H4 (cell line): ENCODE results near the gene RALGAPA2. TPM values are rescaled to one million over a fixed set of nuclear protein-coding genes. Genes with fewer than 3 reads are reported as not detected.
"Not testable (repeated sequence)": the region's sequence is repeated elsewhere in the genome, so short reads cannot be mapped to it uniquely, and the experiment has no call there.

Experiments used
- DNase-seq: peaks from one replicate; pipeline ENCODE4 v3.0.0-alpha.2; 2015; ENCODE audit warnings: low spot score
- total RNA-seq: library from RNA; depleted of rRNA; stranded (reverse); fragments of >200 nt; shearing (Covaris generic); gene quantifications from 2 replicates; pipeline ENCODE4 v1.2.3, GENCODE V29; 2014

Gene RALGAPA2
- total RNA-seq, 1 experiment from 2014 or later = 4.5 TPM

DNA sequence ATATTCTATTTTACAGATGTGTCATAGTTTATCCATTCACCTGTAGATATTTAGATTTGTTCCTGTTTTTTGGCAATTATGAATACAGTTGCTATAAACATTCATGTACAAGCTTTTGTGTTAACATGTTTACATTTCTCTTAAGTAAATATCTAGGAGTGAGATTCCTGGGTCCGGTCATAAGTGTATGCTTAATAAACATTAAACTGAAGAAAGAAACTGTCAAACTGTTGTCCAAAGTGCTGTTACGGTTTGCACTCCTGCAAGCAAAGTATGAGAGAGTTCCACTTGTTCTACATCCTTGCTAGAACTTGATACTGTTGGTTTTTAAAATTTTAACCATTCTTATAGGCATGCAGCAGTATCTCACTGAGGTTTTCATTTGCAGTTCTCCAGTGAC, 138.6 kb downstream of the RALGAPA2 start:
- no peak for DNase-seq

DNA sequence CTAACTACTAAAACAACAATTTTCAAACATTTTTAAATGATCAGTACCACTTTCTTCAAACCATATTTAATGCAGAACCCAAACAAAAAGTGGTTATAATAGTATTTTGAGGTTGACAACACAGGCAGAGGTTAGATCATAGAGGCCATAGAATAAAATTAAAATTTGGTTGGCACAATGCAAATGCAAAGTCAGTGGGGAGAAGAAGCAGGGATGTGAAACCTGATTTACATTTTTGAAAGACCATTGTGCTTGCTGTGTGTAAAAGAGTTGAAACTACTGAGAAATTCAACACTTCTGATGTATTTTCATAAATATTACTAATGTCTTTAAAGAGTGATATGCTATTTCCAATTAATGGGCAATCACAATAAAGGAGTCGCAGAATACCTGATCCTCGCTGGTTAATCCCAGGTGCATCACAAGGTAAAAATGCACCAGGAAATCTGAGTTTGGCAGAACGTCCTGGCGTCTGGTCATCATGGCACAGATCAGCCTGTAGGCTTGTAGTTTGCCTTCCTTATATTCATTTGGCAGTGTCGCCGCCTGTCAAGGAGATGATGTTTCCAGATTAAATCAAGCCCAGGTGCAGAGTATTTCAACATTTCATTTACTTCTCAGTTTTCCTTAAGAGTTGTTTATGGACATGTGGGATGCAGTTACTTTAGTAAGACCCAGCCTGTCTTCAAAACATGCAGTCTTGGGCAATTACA, 141.2 kb downstream of the RALGAPA2 start:
- no peak for DNase-seq

DNA sequence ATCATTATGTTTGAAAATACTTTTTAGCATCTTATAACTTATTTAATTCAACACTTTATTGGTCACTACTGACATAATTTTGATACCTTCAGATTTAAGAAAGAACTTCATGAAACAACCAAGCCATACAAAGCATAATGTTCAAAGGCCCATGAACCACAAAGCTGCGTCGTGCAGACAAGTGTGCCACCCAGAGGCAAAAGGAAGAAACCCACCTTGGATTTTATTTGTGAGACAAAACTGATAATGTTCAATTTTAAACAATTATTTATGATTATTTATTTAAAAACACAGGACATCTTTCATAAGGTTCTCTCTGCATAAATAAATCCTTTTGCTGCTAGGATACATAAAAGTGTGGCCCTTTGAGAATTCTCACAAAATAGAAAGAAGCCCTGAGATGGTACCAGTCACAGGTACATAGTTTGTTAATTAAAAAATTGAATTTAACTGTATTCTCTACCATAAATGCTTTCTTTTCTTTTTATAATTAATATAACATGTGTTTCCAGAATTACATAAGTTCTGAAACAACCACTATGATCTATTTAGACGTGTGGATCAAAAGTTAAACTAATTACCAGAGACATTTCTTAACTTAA, 143.7 kb downstream of the RALGAPA2 start:
- DNase-seq = peak; percentile 8

DNA sequence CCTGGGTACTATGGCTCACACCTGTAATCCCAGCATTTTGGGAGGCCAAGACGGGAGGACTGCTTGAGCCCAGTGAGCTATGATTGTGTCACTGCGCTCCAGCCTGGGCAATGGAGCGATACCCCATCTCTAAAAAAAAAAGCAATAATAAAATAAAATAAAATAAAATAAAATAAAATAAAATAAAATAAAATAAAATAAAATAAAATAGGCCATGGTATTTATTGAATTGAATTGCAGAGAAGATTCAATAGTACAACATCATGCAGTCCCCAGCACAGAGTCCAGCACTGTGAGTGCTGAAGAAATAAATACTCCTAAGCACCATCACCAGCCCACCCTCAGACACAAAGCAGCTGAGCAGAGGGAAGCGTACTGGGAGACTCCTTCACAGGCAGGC, 144.7 kb downstream of the RALGAPA2 start:
- DNase-seq = no peak

DNA sequence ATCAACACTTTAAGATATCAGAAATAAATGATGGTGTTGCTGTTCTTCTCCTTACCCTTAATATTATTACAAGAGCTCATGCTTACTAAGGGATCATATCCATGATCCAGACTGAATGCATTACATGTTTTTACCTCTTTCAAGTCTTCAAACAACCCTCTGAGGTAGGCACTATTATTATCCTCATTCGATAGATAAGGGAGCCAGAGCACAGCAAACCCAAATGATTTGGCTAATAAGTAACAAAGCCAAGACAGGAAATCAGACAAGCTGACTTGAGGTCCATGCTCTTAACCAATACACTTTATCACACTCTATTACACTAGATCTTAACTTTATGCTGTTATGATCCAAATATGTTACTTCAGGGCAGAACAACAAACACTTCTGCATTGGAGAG, 145.9 kb downstream of the RALGAPA2 start:
- DNase-seq = no peak

DNA sequence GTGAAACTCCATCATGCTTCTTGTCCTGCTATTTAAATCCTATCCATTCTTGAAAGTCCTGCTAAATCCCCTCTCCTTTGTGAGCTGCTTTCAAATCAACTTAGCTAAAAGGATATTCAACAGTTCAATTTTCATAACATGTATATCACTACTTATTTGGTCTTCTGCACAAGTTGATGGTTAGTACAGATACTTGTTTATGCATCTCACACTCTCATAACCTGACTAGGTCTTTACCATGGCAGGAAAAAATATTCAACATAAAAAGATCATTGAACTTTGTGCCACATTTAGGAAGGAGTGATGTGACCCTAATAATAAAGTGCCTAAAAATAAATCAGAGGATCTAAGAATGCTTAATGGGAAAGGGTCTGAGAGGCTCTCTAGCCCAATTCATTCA, 148.2 kb downstream of the RALGAPA2 start:
- no peak for DNase-seq

DNA sequence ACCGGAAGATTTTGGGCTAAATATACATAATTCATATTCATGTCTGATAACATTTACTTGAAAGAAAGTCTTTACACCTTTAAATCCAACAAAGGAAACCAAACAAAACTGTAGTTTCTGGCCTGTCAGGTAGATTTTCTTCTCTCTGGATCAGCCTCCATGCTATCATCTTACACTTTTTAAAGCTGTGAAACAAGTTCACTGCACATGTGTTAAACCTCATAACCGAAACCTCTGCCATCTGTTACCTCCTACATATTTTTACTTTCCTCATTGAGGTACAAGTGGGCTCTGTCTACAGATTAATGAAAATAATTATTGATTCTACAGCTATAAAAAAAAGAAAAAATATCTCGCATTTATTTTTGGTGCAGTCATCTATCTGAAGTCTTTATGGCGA, 149.9 kb downstream of the RALGAPA2 start:
- DNase-seq = no peak

DNA sequence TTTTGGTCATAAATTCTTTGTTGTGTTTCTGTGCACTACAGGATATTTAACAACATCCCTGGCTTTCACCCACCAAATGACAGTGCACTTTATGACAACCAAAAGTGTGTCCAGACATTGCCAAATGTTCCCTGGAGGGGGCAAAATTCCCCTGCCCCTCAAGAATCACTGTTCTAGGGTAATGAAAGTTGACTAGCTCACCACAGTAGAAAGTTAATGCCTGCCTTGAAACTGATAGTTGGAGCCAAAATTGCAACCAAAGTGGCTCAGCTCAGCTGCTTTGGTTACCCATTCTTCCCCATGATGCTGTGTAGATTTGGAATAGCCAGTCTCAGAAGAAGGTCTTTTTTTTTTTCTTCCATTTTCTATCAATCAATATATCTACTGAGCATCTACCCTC, 150.6 kb downstream of the RALGAPA2 start:
- no peak for DNase-seq

DNA sequence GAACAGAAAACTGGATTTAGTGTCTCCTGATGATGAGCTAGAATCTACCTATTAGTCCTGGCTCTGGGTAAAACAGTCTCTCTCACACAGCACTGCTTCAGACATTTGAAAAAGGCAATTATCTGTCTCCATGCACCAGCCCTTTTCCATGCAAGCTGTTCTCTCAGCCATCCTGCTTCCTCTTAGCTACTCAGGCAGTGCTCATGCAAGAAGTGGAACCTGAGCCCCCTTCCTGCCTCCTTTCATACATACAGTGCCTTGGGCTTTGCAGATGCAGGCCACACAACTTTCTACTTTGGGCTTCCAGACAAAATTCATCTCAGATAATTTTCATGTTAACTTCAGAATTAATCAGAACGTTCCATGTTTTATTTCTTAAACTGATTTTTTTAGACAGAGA, 151.3 kb downstream of the RALGAPA2 start:
- DNase-seq = no peak

DNA sequence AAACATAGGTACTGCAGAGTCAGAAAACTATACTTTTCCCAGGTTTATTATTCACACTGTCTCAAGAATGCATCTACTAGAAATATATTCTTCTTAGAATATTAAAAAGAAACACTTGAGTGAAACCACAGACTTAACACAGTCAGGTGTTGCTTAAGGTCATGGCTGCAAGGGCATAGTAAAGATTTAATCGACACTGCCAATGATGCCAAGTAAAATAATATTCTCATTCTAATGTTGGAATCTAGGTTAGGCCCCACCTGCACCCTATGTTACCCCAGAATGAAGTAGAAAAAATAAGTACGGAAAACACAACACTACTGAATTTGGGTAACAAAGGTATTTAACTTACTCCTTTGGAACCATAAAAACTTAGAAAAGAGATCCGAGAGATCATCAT, 155.0 kb downstream of the RALGAPA2 start:
- no peak for DNase-seq

DNA sequence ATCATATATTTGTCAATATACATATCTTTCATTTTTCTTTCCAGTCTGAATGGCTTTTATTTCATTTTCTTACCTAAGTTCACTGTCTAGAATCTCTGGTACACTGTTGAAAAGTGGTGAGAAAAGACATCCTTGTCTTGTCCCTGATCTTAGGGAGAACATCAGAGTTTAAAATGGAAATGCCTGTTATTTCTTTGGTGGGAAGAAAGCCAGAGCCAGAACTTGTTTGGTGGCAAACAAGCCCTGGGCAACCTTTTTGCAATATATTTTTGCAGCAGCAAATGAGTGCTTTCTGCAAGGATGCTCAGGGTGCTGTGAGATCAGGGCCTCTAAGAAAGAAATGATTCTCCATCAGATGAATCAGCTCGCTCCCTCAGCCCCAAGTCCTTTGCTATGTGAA, 156.6 kb downstream of the RALGAPA2 start:
- no peak for DNase-seq

DNA sequence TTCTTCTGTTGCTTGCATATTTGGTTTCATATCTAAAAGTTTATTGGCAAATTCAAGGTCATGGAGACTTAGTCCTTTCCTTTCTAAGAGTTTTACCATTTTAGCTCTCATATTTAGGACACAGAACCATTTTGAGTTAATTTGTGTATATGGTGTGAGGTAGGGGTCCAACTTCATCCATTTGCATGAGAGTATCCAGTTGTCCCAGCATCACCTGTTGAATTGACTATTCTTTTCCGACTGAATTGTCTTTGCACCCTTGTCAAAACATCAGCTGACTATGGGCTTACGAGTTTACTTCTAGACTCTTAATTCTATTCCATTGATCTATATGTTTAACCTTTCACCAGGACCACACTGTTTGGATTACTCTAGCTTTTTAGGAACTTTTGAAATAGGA, 157.5 kb downstream of the RALGAPA2 start:
- DNase-seq = no peak

DNA sequence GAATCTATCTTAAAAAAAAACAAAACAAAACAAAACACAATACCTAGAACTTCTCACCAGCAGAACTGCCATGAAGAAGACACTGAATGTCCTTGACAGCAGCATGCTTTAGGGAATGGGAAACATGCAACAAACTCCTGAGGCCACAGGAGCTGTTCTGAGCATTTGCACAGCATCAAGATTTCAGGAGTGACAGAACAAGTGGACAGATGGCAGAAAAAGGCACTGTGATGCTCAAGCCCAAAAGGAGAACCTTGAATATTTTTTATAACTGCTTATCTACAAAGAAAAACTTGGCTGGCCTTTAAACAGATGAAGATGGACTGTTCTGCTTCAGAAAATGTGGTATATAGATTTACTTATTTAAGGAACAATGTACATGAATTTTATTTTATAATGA, 158.9 kb downstream of the RALGAPA2 start:
- no peak for DNase-seq

DNA sequence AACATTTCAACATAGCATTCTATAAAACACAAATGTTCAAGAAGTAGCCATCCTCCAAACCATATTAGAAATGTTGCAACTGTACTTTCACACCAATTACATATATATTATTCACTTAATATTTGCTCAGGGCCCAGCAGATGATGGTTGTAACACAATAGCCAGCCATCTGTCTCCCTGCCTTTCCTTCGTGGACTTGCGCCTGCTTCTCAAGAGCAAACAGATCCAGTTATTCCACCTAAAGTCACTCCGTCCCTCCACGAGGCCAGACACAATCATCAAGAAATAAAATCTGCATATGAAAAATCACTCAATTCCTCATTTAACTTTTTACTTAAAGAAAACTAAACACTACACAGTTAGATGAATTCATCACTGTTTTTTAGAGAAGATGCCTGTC, 160.4 kb downstream of the RALGAPA2 start:
- DNase-seq = no peak

DNA sequence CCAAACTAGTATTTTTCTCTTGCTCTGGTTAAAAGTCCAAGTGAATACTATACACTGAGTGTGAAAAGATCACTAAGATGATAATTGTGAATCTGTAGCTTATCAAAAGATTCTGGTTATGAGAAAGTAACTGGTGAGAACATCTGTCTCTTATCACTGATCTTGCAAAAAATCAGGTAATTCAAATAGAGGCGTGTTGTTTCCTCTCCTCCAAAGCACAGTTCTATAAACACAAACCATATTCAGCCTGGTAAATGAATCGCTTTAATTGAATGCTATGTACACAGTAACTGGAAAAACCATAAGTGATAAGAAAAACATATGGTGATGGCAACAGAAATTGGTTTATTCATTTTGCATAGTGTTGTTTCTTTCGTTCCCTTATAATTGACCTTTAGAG, 161.0 kb downstream of the RALGAPA2 start:
- DNase-seq = no peak

DNA sequence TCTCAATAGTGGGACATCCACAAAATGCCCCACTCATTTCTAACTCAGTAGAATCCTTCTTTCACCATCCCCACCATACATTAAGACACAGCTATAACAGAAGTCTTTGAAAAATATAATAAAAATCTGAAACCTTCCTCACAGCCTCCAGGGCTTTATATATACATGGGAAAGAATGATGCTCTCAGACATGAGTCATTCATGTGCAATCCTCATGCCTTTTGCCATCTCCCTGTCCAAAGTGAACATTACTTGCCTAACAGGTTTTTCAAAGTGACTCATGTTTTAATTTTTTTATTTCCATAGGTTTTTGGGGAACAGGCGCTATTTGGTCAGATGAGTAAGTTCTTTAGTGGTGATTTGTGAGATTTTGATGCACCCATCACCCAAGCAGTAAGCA, 162.7 kb downstream of the RALGAPA2 start:
- peak; percentile 19 for DNase-seq

DNA sequence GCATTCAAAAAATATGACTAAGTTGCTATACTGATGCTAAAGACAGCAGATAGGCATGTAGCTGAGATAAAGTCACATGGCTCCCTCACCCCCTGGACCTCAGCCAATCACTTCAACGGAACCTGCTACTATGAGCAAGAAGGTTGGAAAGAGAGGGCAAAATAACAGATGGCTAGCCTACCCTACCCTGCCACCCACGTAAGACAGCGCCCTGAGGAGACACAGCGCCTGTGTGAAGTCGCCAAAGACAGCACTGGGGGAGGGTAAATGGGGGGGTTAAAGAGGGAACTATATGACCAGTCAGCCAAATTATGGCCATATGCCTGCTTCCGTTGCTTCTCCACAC, 163.2 kb downstream of the RALGAPA2 start:
- no peak for DNase-seq

DNA sequence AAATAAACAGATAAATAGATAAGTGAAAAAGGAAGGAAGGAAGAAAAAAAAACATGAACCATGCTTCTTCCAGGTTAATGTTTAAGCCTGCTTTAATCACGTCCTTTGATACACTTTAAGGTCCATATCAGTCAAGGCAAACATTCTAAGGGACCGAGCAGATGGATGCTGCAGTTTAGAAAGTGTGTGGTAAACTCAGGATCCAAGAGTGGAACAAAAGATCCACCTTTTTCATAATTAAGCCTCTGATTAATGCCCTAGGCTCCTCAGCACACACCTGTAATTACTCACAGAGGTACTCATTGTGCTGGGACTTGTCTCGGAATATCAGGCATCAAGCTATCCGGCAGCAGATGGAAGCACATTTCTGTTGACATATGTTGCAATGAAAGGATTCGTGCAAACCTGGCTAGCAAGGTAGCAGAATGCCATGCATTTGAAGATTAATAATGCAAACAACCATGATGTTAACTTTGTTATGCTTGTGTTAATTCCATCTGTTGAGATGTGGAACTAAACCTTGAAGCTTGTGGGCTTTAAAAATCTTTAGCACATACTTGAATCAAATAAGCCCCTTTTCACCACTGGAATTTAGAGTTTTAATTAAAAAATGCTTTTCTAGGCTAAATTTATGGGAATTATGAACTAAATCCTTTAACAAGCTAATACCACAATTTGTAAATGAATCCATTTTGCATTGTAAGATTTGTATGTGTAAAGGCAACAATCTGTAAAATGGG, 163.7 kb downstream of the RALGAPA2 start:
- DNase-seq = no peak

DNA sequence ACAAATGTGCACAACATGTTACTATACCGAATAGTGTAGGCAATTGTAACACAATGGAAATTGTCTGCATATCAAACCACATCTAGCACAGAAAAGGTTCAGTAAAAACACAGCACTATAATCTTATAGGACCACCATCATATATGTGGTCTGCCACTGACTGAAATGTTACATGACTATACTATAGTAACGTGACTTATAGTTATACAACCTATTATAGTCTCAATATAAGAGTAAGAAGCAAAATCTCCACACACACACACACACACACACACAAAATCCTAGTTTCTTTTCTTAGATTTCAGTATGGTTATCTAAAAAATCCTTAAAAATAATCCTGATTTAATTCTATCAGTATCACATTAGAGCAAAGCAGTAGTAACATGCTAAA, 164.6 kb downstream of the RALGAPA2 start:
- no peak for DNase-seq

DNA sequence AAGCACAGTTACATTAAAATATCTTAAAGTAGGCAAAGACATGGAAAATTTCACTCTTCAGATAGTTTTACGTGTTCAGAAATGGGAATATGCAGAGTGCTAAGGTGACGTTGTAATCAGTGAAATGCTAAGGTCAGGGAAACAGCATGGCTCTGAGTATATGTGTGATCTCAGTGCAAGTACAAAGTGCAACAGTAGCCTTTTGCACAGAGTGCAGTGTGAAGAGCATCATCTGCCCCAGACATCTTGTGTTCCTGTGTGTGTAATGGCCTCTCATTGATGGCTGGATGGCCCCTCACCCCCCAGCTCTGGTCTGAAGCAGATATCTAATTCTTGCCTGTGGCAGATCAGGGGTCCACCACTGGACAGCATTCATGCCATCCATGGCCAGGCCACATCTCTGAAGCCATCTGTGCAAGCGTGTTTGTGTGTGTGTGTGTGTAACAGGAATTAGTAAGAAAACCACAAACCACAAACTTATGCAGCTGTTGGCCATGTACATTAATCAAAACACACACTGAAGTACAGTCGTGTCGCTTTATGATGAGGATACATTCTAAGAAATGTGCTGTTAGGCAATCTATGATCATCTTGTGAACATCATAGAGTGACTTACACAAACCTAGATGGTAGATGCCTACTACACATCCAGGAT, 165.1 kb downstream of the RALGAPA2 start:
- peak; percentile 17 for DNase-seq

DNA sequence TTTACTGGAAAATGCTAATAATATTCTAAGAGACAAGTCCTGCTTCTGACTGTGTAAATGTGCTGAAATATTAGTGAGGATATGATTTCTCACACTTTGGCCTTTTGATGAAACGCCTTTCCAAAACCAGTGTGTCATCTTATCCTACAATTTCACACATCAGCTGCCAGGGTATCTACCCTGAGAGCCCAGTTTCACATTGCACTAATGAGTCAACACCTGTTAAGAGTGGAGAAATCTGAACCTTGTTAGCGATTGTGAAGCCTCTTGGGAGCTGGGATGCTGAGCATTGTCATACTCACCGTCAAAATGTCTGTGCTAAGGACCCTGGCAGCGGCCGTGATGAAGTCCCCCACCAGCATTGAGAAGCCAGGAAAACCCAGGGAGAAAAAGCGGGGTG, 166.0 kb downstream of the RALGAPA2 start:
- DNase-seq = no peak

DNA sequence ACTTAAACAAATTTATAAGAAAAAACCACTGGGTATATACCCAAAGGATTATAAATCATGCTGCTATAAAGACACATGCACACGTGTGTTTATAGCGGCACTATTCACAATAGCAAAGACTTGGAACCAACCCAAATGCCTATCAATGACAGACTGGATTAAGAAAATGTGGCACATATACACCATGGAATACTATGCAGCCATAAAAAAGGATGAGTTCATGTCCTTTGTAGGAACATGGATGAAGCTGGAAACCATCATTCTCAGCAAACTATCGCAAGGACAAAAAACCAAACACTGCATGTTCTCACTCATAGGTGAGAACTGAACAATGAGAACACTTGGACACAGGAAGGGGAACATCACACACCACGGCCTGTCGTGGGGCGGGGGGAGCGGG, 169.1 kb downstream of the RALGAPA2 start:
- not testable (repeated sequence) for DNase-seq
